ENCODE data around the gene RNF224. TPM values are rescaled to one million over a fixed set of nuclear protein-coding genes. Genes with fewer than 3 reads are reported as not detected.
A peak's percentile ranks its signal among the peaks of the same experiment; 100 is the strongest.

Gene RNF224
- total RNA-seq, 1 donor from 2014 or later: 0.34 TPM

- DNase-seq (ENCODE audit: low spot score): no peak
Measured at GRCh38 chr9:137192448-137192780, 34.9 kb upstream of the RNF224 start.

GRCh38 chr9:137192859-137193258 is 34.4 kb upstream of the RNF224 start:
- DNase-seq (ENCODE audit: low spot score): no peak

- no peak for DNase-seq (ENCODE audit: low spot score)
Measured at GRCh38 chr9:137193771-137194170, 33.5 kb upstream of the RNF224 start.

GRCh38 chr9:137194388-137194787 is 32.9 kb upstream of the RNF224 start:
- no peak for DNase-seq (ENCODE audit: low spot score)

DNA sequence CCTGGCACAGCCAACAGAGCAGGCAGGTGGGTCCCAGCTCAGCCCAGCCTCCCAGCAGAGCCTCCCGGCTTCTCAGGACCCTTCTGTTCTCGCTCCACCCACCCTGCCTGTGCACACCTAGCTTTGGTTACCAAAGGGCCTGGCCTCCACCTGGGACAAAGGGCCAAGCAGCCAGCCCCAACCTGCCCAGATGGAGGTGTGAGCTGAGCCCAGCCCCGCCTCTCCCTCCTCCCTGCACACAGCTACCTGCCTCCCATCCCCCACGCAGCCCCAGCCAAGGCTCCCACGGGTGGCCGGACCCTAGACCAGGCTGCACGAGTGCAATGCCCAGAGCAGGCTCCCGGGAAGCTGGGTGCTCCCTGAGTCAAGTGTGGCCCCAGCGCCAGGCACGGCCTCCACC is 32.4 kb upstream of the RNF224 start:
- DNase-seq (ENCODE audit: low spot score): peak; percentile 85

GRCh38 chr9:137195525-137196220 is 31.6 kb upstream of the RNF224 start:
- DNase-seq (ENCODE audit: low spot score): peak; percentile 78

DNA sequence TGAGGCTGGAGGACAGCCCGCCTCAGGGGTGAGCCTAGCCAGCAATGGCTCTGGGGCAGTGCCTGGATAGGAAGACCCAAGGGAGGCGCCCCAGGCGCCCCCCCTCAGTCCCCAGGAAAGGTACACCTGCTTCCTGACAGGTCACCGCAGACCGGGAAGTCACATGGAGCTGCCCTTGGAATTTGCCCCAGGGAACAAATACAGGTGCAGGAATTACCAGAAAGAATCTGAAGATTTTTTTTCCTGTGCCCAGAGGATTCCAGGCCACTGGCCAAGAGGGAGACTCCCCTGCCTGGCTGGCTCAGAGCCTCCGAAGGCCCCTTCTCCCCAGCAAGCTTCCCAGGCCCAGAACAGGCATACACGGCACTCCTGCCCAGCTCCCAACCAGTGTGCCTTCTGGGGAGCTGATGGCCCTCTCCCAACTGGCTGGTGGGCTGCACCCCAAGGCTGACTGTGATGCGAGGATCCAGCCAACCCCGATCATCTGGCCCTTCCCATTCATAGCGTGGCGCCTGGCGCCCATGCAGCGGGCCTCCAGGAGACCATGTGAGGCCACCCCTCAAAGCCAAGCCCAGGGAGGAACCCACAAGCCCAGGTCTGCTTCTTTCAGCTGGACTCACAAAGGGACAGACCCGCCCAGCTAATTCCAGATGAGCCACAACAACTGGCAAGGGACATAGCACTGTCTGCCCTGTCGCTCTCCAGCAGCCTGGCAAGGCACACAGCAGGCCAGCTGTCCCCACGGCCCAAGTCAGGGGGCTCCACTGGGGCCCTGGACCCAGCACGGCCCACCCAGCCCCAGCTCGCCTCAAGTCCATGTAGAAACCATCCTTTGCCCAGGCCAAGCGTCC is 29.0 kb upstream of the RNF224 start:
- DNase-seq (ENCODE audit: low spot score): no peak

DNA sequence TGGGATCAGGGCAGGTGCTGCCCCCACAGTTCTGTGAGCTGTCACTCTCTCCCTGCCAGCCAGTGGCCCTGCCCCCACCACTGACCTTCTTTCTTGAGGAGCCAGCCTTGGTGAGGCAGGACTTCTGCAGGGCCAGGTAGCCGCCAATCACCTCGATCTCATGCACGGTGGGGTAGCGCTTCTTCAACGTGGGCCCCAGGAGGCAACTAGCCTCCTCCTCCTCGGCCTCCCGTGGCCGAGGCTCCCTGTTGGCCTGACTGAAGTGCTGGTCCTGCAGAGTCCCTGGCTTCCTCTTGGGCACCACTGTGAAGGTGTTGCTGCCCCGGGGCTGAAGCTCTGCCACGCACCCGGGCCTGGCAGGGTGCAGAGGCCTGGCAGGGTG is 28.4 kb upstream of the RNF224 start:
- DNase-seq (ENCODE audit: low spot score): no peak

GRCh38 chr9:137199411-137200121 is 27.7 kb upstream of the RNF224 start:
- DNase-seq (ENCODE audit: low spot score): no peak

DNA sequence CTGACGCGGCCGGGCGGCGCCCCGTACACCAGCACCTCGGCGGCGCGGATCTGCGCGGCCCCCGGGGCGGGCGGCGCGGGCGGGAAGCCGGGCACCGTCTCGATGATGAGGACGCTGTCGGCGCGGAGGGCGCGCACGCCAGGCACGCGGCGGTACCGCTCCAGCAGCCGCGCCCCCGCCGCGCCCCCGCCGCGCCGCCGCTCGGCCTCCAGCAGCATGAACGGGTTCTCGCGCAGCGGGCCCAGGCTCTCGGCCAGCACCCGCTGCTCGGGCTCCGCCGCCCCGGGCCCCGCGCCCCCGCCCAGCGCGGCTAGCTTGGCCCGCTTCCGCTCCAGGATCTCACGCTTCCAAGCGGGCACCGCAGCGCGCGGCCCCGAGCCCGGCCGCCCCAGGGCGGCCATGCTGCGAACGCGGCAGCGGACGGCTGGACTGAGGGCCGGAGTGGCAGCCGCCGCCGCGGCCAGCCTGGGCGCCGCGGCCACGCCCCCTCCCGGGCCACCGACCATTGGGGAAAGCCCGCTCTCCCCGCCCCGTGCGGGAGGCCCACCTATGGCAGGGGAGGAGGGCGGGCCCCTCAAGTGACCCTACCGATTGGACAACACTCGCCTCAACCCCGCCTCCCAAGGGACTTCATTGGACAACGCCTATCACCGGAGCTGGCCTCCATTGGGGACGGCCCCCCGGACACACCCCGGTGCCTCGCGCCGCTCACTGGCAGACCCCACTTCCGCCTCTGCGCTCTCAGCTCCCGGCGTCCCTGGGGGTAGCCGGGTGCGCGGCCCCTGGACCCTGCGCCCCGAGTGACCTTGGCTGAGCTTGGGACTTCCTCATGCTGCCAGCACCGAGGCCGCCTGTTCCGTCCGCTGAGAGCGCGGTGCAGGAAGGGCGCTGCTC is 26.7 kb upstream of the RNF224 start, which contains the start of gene TPRN:
TSS of gene TPRN (minus strand) at position 431 of the 894 bp plus-strand sequence. CDS start at position 401, 30 bp downstream.
- DNase-seq (ENCODE audit: low spot score): peak; percentile 99

DNA sequence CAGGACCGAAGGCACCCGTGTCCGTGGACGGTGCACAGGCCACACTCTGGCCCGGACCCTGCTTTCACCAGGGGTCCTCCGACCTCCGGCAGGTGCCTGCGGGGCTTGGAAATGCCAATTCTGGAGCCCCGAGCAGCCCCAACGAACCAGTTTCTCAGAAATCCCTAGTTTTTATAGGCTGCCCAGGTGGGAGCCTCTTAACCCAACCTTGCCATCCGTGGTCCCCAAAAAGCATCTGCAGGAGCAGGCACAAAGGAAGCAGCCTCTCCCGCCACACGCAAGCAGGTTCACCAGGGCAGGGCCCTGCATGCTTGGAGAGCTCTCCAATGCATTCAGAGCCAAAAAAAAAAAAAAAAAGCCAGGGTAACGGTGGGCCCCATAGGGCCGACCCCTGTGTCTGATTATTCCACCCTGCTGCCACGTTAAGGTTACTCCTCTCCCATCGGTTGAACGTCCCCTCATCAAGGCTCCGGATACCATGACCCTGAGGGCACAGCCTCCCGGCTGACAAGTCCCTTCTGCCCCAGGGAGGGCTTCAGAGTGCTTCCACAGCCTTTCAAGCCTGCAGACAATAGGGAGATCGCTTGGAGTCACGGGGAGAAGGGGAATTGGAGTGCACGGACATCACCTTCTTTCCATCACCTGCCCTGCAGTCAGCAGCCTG is 26.0 kb upstream of the RNF224 start:
- DNase-seq (ENCODE audit: low spot score): no peak

- DNase-seq (ENCODE audit: low spot score): no peak
Measured at GRCh38 chr9:137202966-137203365, 24.3 kb upstream of the RNF224 start.

- DNase-seq (ENCODE audit: low spot score): no peak
Measured at GRCh38 chr9:137204731-137205125, 22.6 kb upstream of the RNF224 start.

GRCh38 chr9:137205126-137206069 is 21.9 kb upstream of the RNF224 start, which contains the start of the genes NDOR1 and TMEM203:
Gene NDOR1 (plus strand): TSS chr9:137205700. CDS start chr9:137205778, 78 bp downstream.
Gene TMEM203 (minus strand): TSS chr9:137205648. CDS start chr9:137205414, 234 bp downstream.
- DNase-seq (ENCODE audit: low spot score): peak; percentile 92

GRCh38 chr9:137206602-137207001 is 20.7 kb upstream of the RNF224 start:
- no peak for DNase-seq (ENCODE audit: low spot score)

DNA sequence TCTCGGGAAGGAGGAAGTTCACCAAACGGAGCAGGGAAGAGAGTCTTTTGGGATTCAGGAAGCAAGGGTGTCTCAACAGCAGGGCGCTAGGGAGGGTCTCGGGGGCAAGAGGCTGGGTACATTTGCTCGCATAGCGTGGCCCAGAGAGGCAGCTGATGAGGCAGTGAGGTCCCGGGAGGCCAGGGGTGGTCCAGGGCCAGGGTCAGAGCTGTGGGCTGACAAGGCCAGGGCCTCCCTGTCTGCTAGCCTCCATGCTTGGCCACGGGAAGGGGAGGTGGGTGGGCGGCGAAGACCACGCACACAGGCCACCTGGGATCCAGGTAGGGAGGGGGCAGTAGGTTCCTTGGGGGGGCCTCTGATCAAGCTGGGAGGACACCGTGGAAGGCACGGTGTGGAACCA is 15.8 kb upstream of the RNF224 start:
- no peak for DNase-seq (ENCODE audit: low spot score)

DNA sequence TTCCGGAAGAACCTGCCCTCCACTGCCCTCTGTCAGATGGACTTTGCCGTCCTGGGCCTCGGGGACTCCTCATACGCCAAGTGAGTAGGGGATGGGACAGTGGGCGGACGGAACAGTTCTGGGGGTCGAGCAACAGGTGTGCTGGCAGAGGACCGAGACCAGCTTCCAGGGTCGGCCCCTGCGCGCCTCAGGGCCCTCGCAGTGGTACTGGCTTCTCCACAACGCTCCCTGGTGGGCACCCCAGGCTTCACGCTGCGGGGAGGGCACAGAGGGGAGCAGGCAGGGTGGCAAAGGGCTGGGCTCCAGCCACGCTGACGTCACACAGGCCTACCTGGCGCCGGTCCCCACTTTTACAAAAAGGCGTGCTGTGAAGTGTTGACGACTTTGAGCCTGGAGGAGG is 14.8 kb upstream of the RNF224 start:
- DNase-seq (ENCODE audit: low spot score): no peak

- DNase-seq (ENCODE audit: low spot score): no peak
Measured at GRCh38 chr9:137213160-137214060, 13.9 kb upstream of the RNF224 start.

GRCh38 chr9:137214620-137215019 is 12.7 kb upstream of the RNF224 start:
- DNase-seq (ENCODE audit: low spot score): no peak

Measured in ureter (tissue), 1 donor.